Prostate gland (tissue), 2 donors: ENCODE data around the gene CGN. TPM values are rescaled to one million over a fixed set of nuclear protein-coding genes. Genes with fewer than 3 reads are reported as not detected.

Source experiments
- DNase-seq: peaks from one replicate; pipeline ENCODE4 v3.0.0-alpha.2; 2019; ENCODE audit warnings: low spot score
- H3K27ac ChIP-seq, 2 donors: fragments of 200-600 bp; sonication (generic); 2 replicates each; pipeline ENCODE4 v1.5.1; 2017 to 2019
- H3K27me3 ChIP-seq: fragments of 200-600 bp; sonication (generic); replicated peaks from 2 replicates; pipeline ENCODE4 v1.5.1; 2019; ENCODE audit not compliant: insufficient read depth
- H3K36me3 ChIP-seq, 2 donors: fragments of 200-600 bp; sonication (generic); 1 replicate in 1 of 2; 2 replicates in 1 of 2; pipeline versions ENCODE4 v1.5.1 to v1.8.1; 2017 to 2019
- H3K4me1 ChIP-seq: fragments of 200-600 bp; sonication (generic); replicated peaks from 2 replicates; pipeline ENCODE4 v1.5.1; 2019
- H3K4me3 ChIP-seq, 2 donors: fragments of 200-600 bp; sonication (generic); 2 replicates each; pipeline ENCODE4 v1.5.1; 2017 to 2019
- H3K9me3 ChIP-seq: fragments of 200-600 bp; sonication (generic); 2 replicates; pipeline ENCODE4 v1.5.1; 2017
- POLR2A ChIP-seq: fragments of 450-650 bp; IDR thresholded peaks from one replicate; pipeline ENCODE4 v1.6.1; 2016; ENCODE audit warnings: antibody characterized with exemption, mild to moderate bottlenecking
- POLR2AphosphoS5 ChIP-seq: sonication (generic); formaldehyde crosslinking; IDR thresholded peaks from one replicate; pipeline ENCODE4 v1.6.1; 2017; ENCODE audit warnings: antibody characterized with exemption
- WGBS: methylation state at CpG from one replicate; pipeline ENCODE4 v1.1.5; 2018; 5-methylcytosine and 5-hydroxymethylcytosine counted together
- intact Hi-C: fragments of 100-400 bp; cut with DNase I; formaldehyde crosslinking; loops from one replicate; pipeline ENCODE4 v1.14.2; 2022
- total RNA-seq, 2 donors: library from RNA; depleted of rRNA; stranded (reverse); fragments of >200 nt; gene quantifications; one replicate each; pipeline ENCODE4 v1.1.0, GENCODE V29; 2016
- TF ChIP-seq, protein P1 (sequence below), 4 experiments: fragments of 200-600 bp in 2 of 4; fragments of 450-650 bp in 2 of 4; sonication (generic) in 2 of 4; IDR thresholded peaks; 1 replicate in 3 of 4; 2 replicates in 1 of 4; pipeline ENCODE4 v1.5.1; 2016 to 2019; ENCODE audit warnings: antibody characterized with exemption in 4 of 4, mild to moderate bottlenecking in 2 of 4, moderate library complexity in 2 of 4

Gene CGN
- total RNA-seq, 2 donors from 2014 or later: 23.2 to 37.5 TPM

GRCh38 chr1:151542710-151543129 is 31.5 kb downstream of the CGN start:
- H3K4me1 ChIP-seq: peaks cover 15% of the 10 kb centered on the region
- H3K36me3 ChIP-seq: no peaks in the 10 kb centered on the region
- no peaks in the 10 kb centered on the region for H3K9me3 ChIP-seq
- TF ChIP-seq POLR2A (no peak), POLR2AphosphoS5 (peak; percentile 65)
- intact Hi-C loops: loop anchor here (5.0 kb wide), 1 partner anchor 180 kb away; the partner anchor contains the start of gene RIIAD1
- peak; percentile 58 for DNase-seq
- 18% methylated on average over 3 of the region's 3 CpGs for WGBS
- peak overlapping the region; percentile 57 to 63 for H3K27ac ChIP-seq
- H3K27me3 ChIP-seq: no peaks in the 10 kb centered on the region
- H3K4me3 ChIP-seq: no peak overlapping the region

DNA sequence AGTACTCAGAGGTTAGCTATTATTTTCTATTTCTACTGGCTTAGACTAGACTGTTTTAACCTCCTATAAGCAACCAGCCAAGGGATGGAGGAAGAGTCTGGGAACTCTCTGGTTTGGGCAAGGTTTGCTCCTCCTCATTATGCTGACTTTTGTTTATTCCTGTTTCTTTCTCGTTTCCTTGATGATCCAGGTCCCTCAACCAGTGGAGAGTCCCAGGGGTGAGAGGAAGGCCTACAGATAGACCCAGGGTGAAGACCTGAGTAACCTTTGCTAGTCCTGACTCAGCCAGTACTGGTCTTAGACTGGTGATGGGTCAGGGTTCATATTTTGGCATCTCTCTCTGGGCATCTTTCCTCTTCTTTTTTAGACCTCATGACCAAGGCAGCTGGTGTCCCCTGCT is 34.4 kb downstream of the CGN start:
- Histone ChIP-seq H3K4me1 (peaks cover 12% of the 10 kb centered on the region), H3K27me3 (no peaks in the 10 kb centered on the region), H3K27ac (no peak overlapping the region), H3K4me3 (no peak overlapping the region), H3K9me3 (no peaks in the 10 kb centered on the region), H3K36me3 (no peaks in the 10 kb centered on the region)
- TF ChIP-seq, protein P1, sequence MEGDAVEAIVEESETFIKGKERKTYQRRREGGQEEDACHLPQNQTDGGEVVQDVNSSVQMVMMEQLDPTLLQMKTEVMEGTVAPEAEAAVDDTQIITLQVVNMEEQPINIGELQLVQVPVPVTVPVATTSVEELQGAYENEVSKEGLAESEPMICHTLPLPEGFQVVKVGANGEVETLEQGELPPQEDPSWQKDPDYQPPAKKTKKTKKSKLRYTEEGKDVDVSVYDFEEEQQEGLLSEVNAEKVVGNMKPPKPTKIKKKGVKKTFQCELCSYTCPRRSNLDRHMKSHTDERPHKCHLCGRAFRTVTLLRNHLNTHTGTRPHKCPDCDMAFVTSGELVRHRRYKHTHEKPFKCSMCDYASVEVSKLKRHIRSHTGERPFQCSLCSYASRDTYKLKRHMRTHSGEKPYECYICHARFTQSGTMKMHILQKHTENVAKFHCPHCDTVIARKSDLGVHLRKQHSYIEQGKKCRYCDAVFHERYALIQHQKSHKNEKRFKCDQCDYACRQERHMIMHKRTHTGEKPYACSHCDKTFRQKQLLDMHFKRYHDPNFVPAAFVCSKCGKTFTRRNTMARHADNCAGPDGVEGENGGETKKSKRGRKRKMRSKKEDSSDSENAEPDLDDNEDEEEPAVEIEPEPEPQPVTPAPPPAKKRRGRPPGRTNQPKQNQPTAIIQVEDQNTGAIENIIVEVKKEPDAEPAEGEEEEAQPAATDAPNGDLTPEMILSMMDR (IDR thresholded peaks at IDR 0.05): no peak
- TF ChIP-seq POLR2AphosphoS5: no peak
- TF ChIP-seq POLR2A: no peak
- intact Hi-C loops: no loop called here
- 69% methylated on average over 1 of the region's 1 CpG for WGBS
- no peak for DNase-seq

- Histone ChIP-seq H3K36me3 (no peaks in the 10 kb centered on the region), H3K4me1 (peaks cover 12% of the 10 kb centered on the region), H3K9me3 (no peaks in the 10 kb centered on the region), H3K27ac (peak overlapping the region; percentile 32 to 66), H3K4me3 (no peak overlapping the region), H3K27me3 (no peaks in the 10 kb centered on the region)
- 73% methylated on average over 4 of the region's 4 CpGs for WGBS
- no peak for DNase-seq
- TF ChIP-seq, protein P1 (IDR thresholded peaks at IDR 0.05): no peak
- TF ChIP-seq POLR2A (no peak), POLR2AphosphoS5 (no peak)
- intact Hi-C loops: no loop called here
Observed at GRCh38 chr1:151546011-151546925, 35.1 kb downstream of the CGN start.

- 29% methylated on average over 7 of the region's 7 CpGs for WGBS
- Histone ChIP-seq H3K36me3 (no peaks in the 10 kb centered on the region), H3K27ac (peak overlapping the region; percentile 58 to 66), H3K4me1 (peaks cover 5% of the 10 kb centered on the region), H3K9me3 (no peaks in the 10 kb centered on the region), H3K27me3 (no peaks in the 10 kb centered on the region), H3K4me3 (no peak overlapping the region)
- DNase-seq: peak; percentile 84
- intact Hi-C loops: no loop called here
- TF ChIP-seq POLR2AphosphoS5: peak; percentile 92
- TF ChIP-seq, protein P1 (IDR thresholded peaks at IDR 0.05): no peak
Observed at GRCh38 chr1:151547119-151547899, 36.1 kb downstream of the CGN start.

DNA sequence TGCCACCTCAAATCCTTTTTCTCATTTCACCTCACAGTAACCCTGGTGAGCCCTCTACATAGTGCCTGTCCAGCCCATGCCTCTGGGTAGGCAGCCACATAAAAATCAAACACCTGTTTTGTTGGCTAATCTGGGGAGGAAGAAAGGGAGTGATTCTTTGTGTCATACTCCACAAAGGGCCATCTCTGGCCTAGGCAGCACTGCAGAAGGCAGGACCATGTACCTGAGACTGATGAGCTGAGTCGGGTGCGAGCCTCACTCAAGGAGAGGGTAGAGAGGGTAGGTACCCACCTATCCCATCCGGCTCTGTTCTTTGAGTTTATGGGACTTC is 36.7 kb downstream of the CGN start:
- H3K36me3 ChIP-seq: no peaks in the 10 kb centered on the region
- WGBS: 100% methylated on average over 3 of the region's 3 CpGs
- H3K27ac ChIP-seq: peak overlapping the region; percentile 58 to 66
- no peaks in the 10 kb centered on the region for H3K4me1 ChIP-seq
- H3K9me3 ChIP-seq: no peaks in the 10 kb centered on the region
- no peaks in the 10 kb centered on the region for H3K27me3 ChIP-seq
- TF ChIP-seq, protein P1 (IDR thresholded peaks at IDR 0.05): no peak
- no peak for TF ChIP-seq POLR2AphosphoS5
- TF ChIP-seq POLR2A: no peak
- intact Hi-C loops: no loop called here
- DNase-seq: no peak
- H3K4me3 ChIP-seq: no peak overlapping the region
